ENCODE results near the gene CFDP1. TPM values are rescaled to one million over a fixed set of nuclear protein-coding genes. Genes with fewer than 3 reads are reported as not detected.

The CFDP1 gene
- total RNA-seq, 1 experiment from 2014 or later = 77.6 TPM

DNA sequence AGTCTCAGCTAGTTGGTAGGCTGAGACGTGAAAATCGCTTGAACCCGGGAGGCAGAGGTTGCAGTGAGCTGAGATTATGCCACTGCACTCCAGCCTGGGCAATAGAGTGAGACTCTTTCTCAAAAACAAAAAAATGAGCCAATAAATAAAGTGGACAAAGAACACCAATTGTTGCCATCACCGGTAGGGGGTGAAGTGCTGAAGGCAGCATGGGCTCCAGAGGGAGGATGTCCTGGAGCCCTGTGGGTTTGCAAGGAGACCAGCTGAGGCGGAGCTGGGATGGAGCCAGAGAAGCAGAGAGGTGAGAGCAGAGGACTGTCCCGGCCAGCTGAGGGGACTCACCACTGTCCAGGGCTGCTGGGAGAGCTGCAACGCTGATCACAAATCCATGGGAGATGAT, 48.2 kb upstream of the CFDP1 start:
- CTCF ChIA-PET = no interaction called here
- no peaks in the 10 kb centered on the region for H3K9me3 Mint-ChIP-seq (ENCODE audit: unreplicated experiment)
- no peaks in the 10 kb centered on the region for H3K9me3 ChIP-seq
- no peaks in the 10 kb centered on the region for H3K36me3 Mint-ChIP-seq (ENCODE audit: insufficient read depth, unreplicated experiment)
- H3K27me3 ChIP-seq (replicated peaks; ENCODE audit: control insufficient read depth, insufficient read depth, low read length) = no peaks in the 10 kb centered on the region
- H3K4me1 Mint-ChIP-seq (ENCODE audit: low read depth, unreplicated experiment) = no peaks in the 10 kb centered on the region
- intact Hi-C loops (cut with micrococcal nuclease; ENCODE audit: unreplicated experiment) = no loop called here
- no peak overlapping the region for H3K4me3 ChIP-seq (ENCODE audit: low read depth, low read length)
- H3K36me3 ChIP-seq (ENCODE audit: control insufficient read depth, insufficient read depth, low read length) = no peaks in the 10 kb centered on the region
- no peak overlapping the region for H3K4me3 Mint-ChIP-seq (ENCODE audit: unreplicated experiment)
- H3K27me3 Mint-ChIP-seq (ENCODE audit: insufficient read depth, unreplicated experiment) = no peaks in the 10 kb centered on the region
- TF ChIP-seq, protein P1, sequence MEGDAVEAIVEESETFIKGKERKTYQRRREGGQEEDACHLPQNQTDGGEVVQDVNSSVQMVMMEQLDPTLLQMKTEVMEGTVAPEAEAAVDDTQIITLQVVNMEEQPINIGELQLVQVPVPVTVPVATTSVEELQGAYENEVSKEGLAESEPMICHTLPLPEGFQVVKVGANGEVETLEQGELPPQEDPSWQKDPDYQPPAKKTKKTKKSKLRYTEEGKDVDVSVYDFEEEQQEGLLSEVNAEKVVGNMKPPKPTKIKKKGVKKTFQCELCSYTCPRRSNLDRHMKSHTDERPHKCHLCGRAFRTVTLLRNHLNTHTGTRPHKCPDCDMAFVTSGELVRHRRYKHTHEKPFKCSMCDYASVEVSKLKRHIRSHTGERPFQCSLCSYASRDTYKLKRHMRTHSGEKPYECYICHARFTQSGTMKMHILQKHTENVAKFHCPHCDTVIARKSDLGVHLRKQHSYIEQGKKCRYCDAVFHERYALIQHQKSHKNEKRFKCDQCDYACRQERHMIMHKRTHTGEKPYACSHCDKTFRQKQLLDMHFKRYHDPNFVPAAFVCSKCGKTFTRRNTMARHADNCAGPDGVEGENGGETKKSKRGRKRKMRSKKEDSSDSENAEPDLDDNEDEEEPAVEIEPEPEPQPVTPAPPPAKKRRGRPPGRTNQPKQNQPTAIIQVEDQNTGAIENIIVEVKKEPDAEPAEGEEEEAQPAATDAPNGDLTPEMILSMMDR (IDR thresholded peaks at IDR 0.05; ENCODE audit: insufficient read depth in 1 of 2, low read depth in 1 of 2, low read length in 1 of 2, severe bottlenecking in 1 of 2, unreplicated experiment in 1 of 2) = no peak
- POLR2A ChIA-PET = no interaction called here
- H3K4me1 ChIP-seq = peaks cover 7% of the 10 kb centered on the region; the same call in 1 of the 2 replicates
- BruUV-seq (replicated peaks) = no TSS peak
- DNase-seq = no peak
- H3K27ac Mint-ChIP-seq (ENCODE audit: unreplicated experiment) = no peak overlapping the region

DNA sequence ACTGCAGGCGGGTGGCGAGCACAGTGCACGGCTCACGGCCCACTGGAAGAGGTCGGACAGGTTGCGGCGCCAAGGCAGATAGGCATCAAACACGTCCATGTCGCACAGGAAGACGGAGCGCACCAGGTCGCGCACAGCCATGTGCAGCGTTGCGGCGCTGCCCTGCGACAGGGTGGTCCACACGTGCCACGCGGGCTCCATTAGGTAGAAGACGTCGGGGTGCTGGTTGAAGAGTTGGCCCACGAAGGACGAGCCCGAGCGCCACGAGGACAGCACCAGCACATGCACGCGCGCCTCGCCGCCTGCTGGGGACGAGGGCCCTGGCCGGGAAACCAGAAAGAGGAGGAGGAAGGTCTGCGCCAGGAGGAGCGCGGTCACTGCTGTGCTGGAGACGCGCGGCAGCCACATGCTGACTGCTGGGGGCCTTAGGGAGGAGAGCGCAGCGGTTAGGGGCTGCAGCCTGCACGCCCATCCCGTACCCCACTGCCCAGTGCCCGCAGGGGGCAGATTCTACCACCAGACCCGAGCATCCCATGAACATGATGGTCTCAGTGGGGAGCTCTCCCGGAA, 46.2 kb upstream of the CFDP1 start:
- ChIA-PET CTCF (no interaction called here), POLR2A (no interaction called here)
- no peak for DNase-seq
- Histone ChIP-seq H3K27me3 (replicated peaks; ENCODE audit: control insufficient read depth, insufficient read depth, low read length) (no peaks in the 10 kb centered on the region), H3K4me3 (ENCODE audit: low read depth, low read length) (no peak overlapping the region), H3K36me3 (ENCODE audit: control insufficient read depth, insufficient read depth, low read length) (no peaks in the 10 kb centered on the region), H3K4me1 (no peaks in the 10 kb centered on the region), H3K9me3 (no peaks in the 10 kb centered on the region)
- no peaks in the 10 kb centered on the region for H3K36me3 Mint-ChIP-seq (ENCODE audit: insufficient read depth, unreplicated experiment)
- no peak overlapping the region for H3K27ac Mint-ChIP-seq (ENCODE audit: unreplicated experiment)
- BruUV-seq (replicated peaks) = no TSS peak
- H3K27me3 Mint-ChIP-seq (ENCODE audit: insufficient read depth, unreplicated experiment) = no peaks in the 10 kb centered on the region
- H3K4me3 Mint-ChIP-seq (ENCODE audit: unreplicated experiment) = no peak overlapping the region
- TF ChIP-seq, protein P1 (IDR thresholded peaks at IDR 0.05; ENCODE audit: insufficient read depth in 1 of 2, low read depth in 1 of 2, low read length in 1 of 2, severe bottlenecking in 1 of 2, unreplicated experiment in 1 of 2) = no peak
- H3K9me3 Mint-ChIP-seq (ENCODE audit: unreplicated experiment) = no peaks in the 10 kb centered on the region
- no peaks in the 10 kb centered on the region for H3K4me1 Mint-ChIP-seq (ENCODE audit: low read depth, unreplicated experiment)
- intact Hi-C loops (cut with micrococcal nuclease; ENCODE audit: unreplicated experiment) = no loop called here

DNA sequence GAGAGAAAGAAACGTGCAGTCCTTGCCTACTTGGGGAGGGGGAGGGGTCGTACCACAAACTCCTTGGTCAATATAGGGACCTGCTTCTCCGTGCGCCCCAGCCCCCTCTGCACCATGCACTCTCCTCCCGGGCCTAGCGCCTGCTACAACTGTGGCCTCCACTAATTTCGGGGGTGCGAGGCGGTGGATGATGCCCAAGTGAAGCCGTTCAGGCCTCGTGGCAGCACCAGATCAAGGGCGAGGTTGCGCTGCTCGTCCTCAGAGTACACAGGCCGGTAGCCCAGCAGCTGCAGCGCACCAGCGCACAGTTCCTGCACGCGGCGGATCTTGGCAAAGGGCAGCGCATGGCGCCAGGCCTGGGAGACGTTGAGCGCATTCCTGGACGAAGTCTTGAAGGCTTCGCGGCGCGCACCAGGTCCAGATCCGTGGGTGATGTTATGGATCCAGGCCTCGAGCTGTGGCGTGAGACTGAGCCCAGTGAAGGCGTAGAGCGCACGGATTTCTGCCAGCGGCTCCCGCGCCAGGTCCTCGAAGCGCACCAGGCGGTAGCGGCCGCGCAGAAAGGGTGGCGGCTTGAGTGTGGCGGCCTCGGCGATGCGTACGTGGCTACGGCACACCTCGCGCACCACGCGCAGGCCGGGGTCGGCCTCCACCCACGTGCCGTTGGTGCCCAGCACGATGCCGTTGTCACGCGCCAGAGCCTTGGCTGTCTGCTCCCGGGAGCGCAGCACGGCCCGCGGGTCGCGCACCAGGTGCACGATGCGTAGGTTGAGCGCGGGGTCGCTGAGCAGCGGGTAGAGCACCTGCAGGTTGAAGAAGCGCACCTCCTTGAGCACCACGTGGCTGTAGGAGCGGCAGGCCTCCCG, 45.4 kb upstream of the CFDP1 start:
- ChIA-PET CTCF (no interaction called here), POLR2A (no interaction called here)
- Mint-ChIP-seq H3K27me3 (ENCODE audit: insufficient read depth, unreplicated experiment) (no peaks in the 10 kb centered on the region), H3K4me3 (ENCODE audit: unreplicated experiment) (no peak overlapping the region), H3K9me3 (ENCODE audit: unreplicated experiment) (no peaks in the 10 kb centered on the region), H3K27ac (ENCODE audit: unreplicated experiment) (no peak overlapping the region), H3K36me3 (ENCODE audit: insufficient read depth, unreplicated experiment) (no peaks in the 10 kb centered on the region), H3K4me1 (ENCODE audit: low read depth, unreplicated experiment) (no peaks in the 10 kb centered on the region)
- Histone ChIP-seq H3K36me3 (ENCODE audit: control insufficient read depth, insufficient read depth, low read length) (no peaks in the 10 kb centered on the region), H3K27me3 (replicated peaks; ENCODE audit: control insufficient read depth, insufficient read depth, low read length) (no peaks in the 10 kb centered on the region), H3K4me3 (ENCODE audit: low read depth, low read length) (no peak overlapping the region), H3K9me3 (no peaks in the 10 kb centered on the region), H3K4me1 (no peaks in the 10 kb centered on the region)
- no peak for DNase-seq
- intact Hi-C loops (cut with micrococcal nuclease; ENCODE audit: unreplicated experiment) = no loop called here
- BruUV-seq (replicated peaks) = no TSS peak
- TF ChIP-seq, protein P1 (IDR thresholded peaks at IDR 0.05; ENCODE audit: insufficient read depth in 1 of 2, low read depth in 1 of 2, low read length in 1 of 2, severe bottlenecking in 1 of 2, unreplicated experiment in 1 of 2) = no peak

All from Caco-2 (cell line).